H9 (cell line): Measurements from ENCODE around the gene VRK3. TPM values are rescaled to one million over a fixed set of nuclear protein-coding genes. Genes with fewer than 3 reads are reported as not detected.
A peak's percentile ranks its signal among the peaks of the same experiment; 100 is the strongest.

Experiments
- DNase-seq: peaks from one replicate; pipeline ENCODE4 v3.0.0-alpha.2; 2017
- H2AFZ ChIP-seq: one replicate; pipeline ENCODE4 v1.6.1; 2013; ENCODE audit warnings: mild to moderate bottlenecking, low read length, control low read depth, moderate library complexity
- H2AK5ac ChIP-seq: 2 replicates; pipeline ENCODE4 v1.6.1; 2013; ENCODE audit warnings: low read length, control low read depth, mixed read lengths; ENCODE audit not compliant: insufficient read length
- H2BK120ac ChIP-seq: one replicate; pipeline ENCODE4 v1.6.1; 2013; ENCODE audit warnings: low read depth, mild to moderate bottlenecking, low read length, control low read depth, inconsistent platforms; ENCODE audit not compliant: poor library complexity, severe bottlenecking
- H2BK12ac ChIP-seq: 2 replicates; pipeline ENCODE4 v1.6.1; 2013; ENCODE audit warnings: low read length, control low read depth, mixed read lengths, low read depth; ENCODE audit not compliant: insufficient read length
- H2BK15ac ChIP-seq: 2 replicates; pipeline ENCODE4 v1.6.1; 2013; ENCODE audit warnings: low read depth, low read length, control low read depth
- H2BK20ac ChIP-seq: one replicate; pipeline ENCODE4 v1.6.1; 2013; ENCODE audit warnings: low read depth, mild to moderate bottlenecking, low read length, control low read depth, inconsistent platforms; ENCODE audit not compliant: poor library complexity, severe bottlenecking
- H2BK5ac ChIP-seq: 2 replicates; pipeline ENCODE4 v1.6.1; 2013; ENCODE audit warnings: low read length, control low read depth, mixed read lengths; ENCODE audit not compliant: insufficient read length
- H3K14ac ChIP-seq: 2 replicates; pipeline ENCODE4 v1.6.1; 2013; ENCODE audit warnings: low read length, control low read depth; ENCODE audit not compliant: insufficient read depth
- H3K18ac ChIP-seq: 2 replicates; pipeline ENCODE4 v1.6.1; 2013; ENCODE audit warnings: low read depth, mild to moderate bottlenecking, mixed read lengths, low read length, control low read depth; ENCODE audit not compliant: insufficient read length
- H3K23ac ChIP-seq: 2 replicates; pipeline ENCODE4 v1.6.1; 2013; ENCODE audit warnings: low read length, control low read depth, mixed read lengths, low read depth; ENCODE audit not compliant: insufficient read length
- H3K23me2 ChIP-seq: 2 replicates; pipeline ENCODE4 v1.6.1; 2013; ENCODE audit warnings: low read depth, mild to moderate bottlenecking, mixed read lengths, low read length, control low read depth; ENCODE audit not compliant: insufficient read length, poor library complexity, severe bottlenecking
- H3K27ac ChIP-seq: 2 replicates; pipeline ENCODE4 v1.5.1; 2013; ENCODE audit warnings: low read length, control low read depth, mixed read lengths, low read depth; ENCODE audit not compliant: insufficient read length
- H3K27me3 ChIP-seq: 2 replicates; pipeline ENCODE4 v1.6.1; 2013; ENCODE audit warnings: low read length, control low read depth, inconsistent platforms; ENCODE audit not compliant: insufficient read depth
- H3K4ac ChIP-seq: 2 replicates; pipeline ENCODE4 v1.6.1; 2013; ENCODE audit warnings: low read depth, mild to moderate bottlenecking, control low read depth, inconsistent platforms, low read length, moderate library complexity
- H3K4me1 ChIP-seq: 2 replicates; pipeline ENCODE4 v1.6.1; 2013; ENCODE audit warnings: low read length, control low read depth, inconsistent platforms; ENCODE audit not compliant: insufficient read depth
- H3K4me2 ChIP-seq: 2 replicates; pipeline ENCODE4 v1.6.1; 2013; ENCODE audit warnings: low read length, control low read depth, mixed read lengths; ENCODE audit not compliant: insufficient read length, insufficient read depth
- H3K56ac ChIP-seq: 2 replicates; pipeline ENCODE4 v1.6.1; 2013; ENCODE audit warnings: low read depth, mild to moderate bottlenecking, mixed read lengths, low read length, control low read depth; ENCODE audit not compliant: insufficient read length
- H3K79me1 ChIP-seq: 2 replicates; pipeline ENCODE4 v1.6.1; 2013; ENCODE audit warnings: low read depth, mild to moderate bottlenecking, moderate library complexity, low read length, control low read depth, inconsistent platforms; ENCODE audit not compliant: insufficient read depth, poor library complexity, severe bottlenecking
- H3K79me2 ChIP-seq: 2 replicates; pipeline ENCODE4 v1.6.1; 2013; ENCODE audit warnings: low read length, control low read depth, inconsistent platforms; ENCODE audit not compliant: insufficient read depth
- H3K9ac ChIP-seq: 2 replicates; pipeline ENCODE4 v1.6.1; 2013; ENCODE audit warnings: low read length, control low read depth, mixed read lengths; ENCODE audit not compliant: insufficient read length; ENCODE audit errors: extremely low read depth
- H3K9me3 ChIP-seq: one replicate; pipeline ENCODE4 v1.6.1; 2013; ENCODE audit warnings: low read depth, low read length, inconsistent platforms; ENCODE audit not compliant: control insufficient read depth
- H3T11ph ChIP-seq: one replicate; pipeline ENCODE4 v1.6.1; 2013; ENCODE audit warnings: mild to moderate bottlenecking, low read length, control low read depth, inconsistent platforms
- H4K20me1 ChIP-seq: one replicate; pipeline ENCODE4 v1.6.1; 2013; ENCODE audit not compliant: control insufficient read depth, insufficient read length, insufficient read depth
- H4K5ac ChIP-seq: 2 replicates; pipeline ENCODE4 v1.6.1; 2013; ENCODE audit warnings: low read depth, mild to moderate bottlenecking, mixed read lengths, low read length, control low read depth; ENCODE audit not compliant: insufficient read length
- H4K8ac ChIP-seq: replicated peaks from 2 replicates; pipeline ENCODE4 v1.6.1; 2013; ENCODE audit warnings: low read length, control low read depth, mixed read lengths, low read depth; ENCODE audit not compliant: insufficient read length
- H4K91ac ChIP-seq: 2 replicates; pipeline ENCODE4 v1.6.1; 2013; ENCODE audit warnings: low read depth, mild to moderate bottlenecking, moderate library complexity, mixed read lengths, low read length, control low read depth; ENCODE audit not compliant: insufficient read length
- H3K27ac Mint-ChIP-seq, 3 experiments: 2 replicates in 2 of 3; 3 replicates in 1 of 3; pipeline ENCODE4 v1.8.0; 2020 to 2021; ENCODE audit warnings: mixed read lengths in 3 of 3, mild to moderate bottlenecking in 1 of 3, moderate library complexity in 1 of 3
- H3K27me3 Mint-ChIP-seq: 2 replicates; pipeline ENCODE4 v1.8.0; 2021; ENCODE audit warnings: low read depth, mild to moderate bottlenecking, moderate library complexity, mixed read lengths
- H3K36me3 Mint-ChIP-seq, 3 experiments: 2 replicates in 2 of 3; 3 replicates in 1 of 3; pipeline ENCODE4 v1.8.0; 2020 to 2021; ENCODE audit warnings: low read depth in 3 of 3, mixed read lengths in 3 of 3; ENCODE audit not compliant: insufficient read depth in 1 of 3
- H3K4me1 Mint-ChIP-seq, 2 experiments: 2 replicates each; pipeline ENCODE4 v1.8.0; 2020; ENCODE audit warnings: mixed read lengths in 2 of 2
- H3K4me3 Mint-ChIP-seq, 2 experiments: 2 replicates in 1 of 2; 3 replicates in 1 of 2; pipeline ENCODE4 v1.8.0; 2020 to 2021; ENCODE audit warnings: mild to moderate bottlenecking in 2 of 2, mixed read lengths in 2 of 2, moderate library complexity in 1 of 2
- H3K9me3 Mint-ChIP-seq, 2 experiments: 2 replicates in 1 of 2; 3 replicates in 1 of 2; pipeline ENCODE4 v1.8.0; 2020; ENCODE audit warnings: mild to moderate bottlenecking in 2 of 2, mixed read lengths in 2 of 2, moderate library complexity in 1 of 2
- CTCF ChIP-seq: fragments of 200-600 bp; sonication (generic); conservative IDR thresholded peaks from 3 replicates; pipeline ENCODE4 v1.8.0; 2021; ENCODE audit warnings: antibody characterized with exemption, mild to moderate bottlenecking
- WGBS: extraction: QIAGEN DNeasy Blood & Tissue Kit; methylation state at CpG from one replicate; pipeline ENCODE4 v1.1.7; 2013; ENCODE audit warnings: missing lambda C conversion rate, low lambda C conversion rate, mixed read lengths; ENCODE audit not compliant: insufficient read length; ENCODE audit errors: extremely low coverage; 5-methylcytosine and 5-hydroxymethylcytosine counted together
- total RNA-seq: library from RNA; stranded (reverse); gene quantifications from 2 replicates; pipeline ENCODE4 v1.2.1, GENCODE V29; 2021

VRK3 gene
- total RNA-seq, 1 experiment from 2014 or later, result 33.5 TPM

- H3K9ac ChIP-seq, result no peak overlapping the region
- H3K4ac ChIP-seq, result no peak overlapping the region
- Mint-ChIP-seq H3K36me3 (peaks cover 30 to 33% (median 32%) of the 10 kb centered on the region in 3 experiments), H3K9me3 (peaks cover 55 to 64% of the 10 kb centered on the region in 2 experiments), H3K4me1 (peaks cover 3 to 6% of the 10 kb centered on the region in 2 experiments; a peak in 3 of 4 replicates), H3K27me3 (peaks cover 2% of the 10 kb centered on the region), H3K4me3 (peak overlapping the region; percentile 71 to 88), H3K27ac (peak overlapping the region in 1 of 3 experiments; percentile 86; a peak in 4 of 7 replicates)
- H3K27ac ChIP-seq, result no peak overlapping the region
- no peak for TF ChIP-seq CTCF
- H2BK15ac ChIP-seq, result no peak overlapping the region
- no peak overlapping the region for H2BK120ac ChIP-seq
- H4K91ac ChIP-seq, result no peak overlapping the region
- H3K56ac ChIP-seq, result no peak overlapping the region
- H3K14ac ChIP-seq, result no peak overlapping the region
- no peak overlapping the region for H2AFZ ChIP-seq
- WGBS, result no CpG with 5 or more reads among the region's 52 CpGs
- no peak overlapping the region for H2AK5ac ChIP-seq
- H4K20me1 ChIP-seq, result no peaks in the 10 kb centered on the region
- H3K23me2 ChIP-seq, result no peaks in the 10 kb centered on the region
- no peak overlapping the region for H3K23ac ChIP-seq
- no peaks in the 10 kb centered on the region for H3K79me1 ChIP-seq
- no peaks in the 10 kb centered on the region for H3K4me1 ChIP-seq
- no peak overlapping the region for H4K8ac ChIP-seq
- no peaks in the 10 kb centered on the region for H3K27me3 ChIP-seq
- no peak overlapping the region for H4K5ac ChIP-seq
- H2BK20ac ChIP-seq, result no peak overlapping the region
- peak overlapping the region; percentile 39 for H3K4me2 ChIP-seq
- no peak for DNase-seq
- no peak overlapping the region for H3T11ph ChIP-seq
- H3K18ac ChIP-seq, result no peak overlapping the region
- no peaks in the 10 kb centered on the region for H3K79me2 ChIP-seq
- H2BK5ac ChIP-seq, result no peak overlapping the region
- H2BK12ac ChIP-seq, result no peak overlapping the region
- peaks cover 35% of the 10 kb centered on the region for H3K9me3 ChIP-seq
Observed at GRCh38 chr19:50050406-50051227, 25.4 kb upstream of the VRK3 start.
